MV-4-11 (cell line): ENCODE results near the gene NLRC5.
"Not testable (repeated sequence)": the region's sequence is repeated elsewhere in the genome, so short reads cannot be mapped to it uniquely, and the experiment has no call there.

Source experiments
- DNase-seq: peaks from one replicate; lab custom pipeline; 2025; lab: John Stamatoyannopoulos, UW

The NLRC5 gene

GRCh38 chr16:57045694-57046381, 56.5 kb downstream of the NLRC5 start:
- DNase-seq: peak; percentile 11

GRCh38 chr16:57048095-57048494, 58.7 kb downstream of the NLRC5 start:
- no peak for DNase-seq

GRCh38 chr16:57049678-57050077, 60.3 kb downstream of the NLRC5 start:
- DNase-seq: no peak

GRCh38 chr16:57051696-57052228, 62.4 kb downstream of the NLRC5 start:
- DNase-seq: no peak

- no peak for DNase-seq
Measured at GRCh38 chr16:57053206-57053605, 63.8 kb downstream of the NLRC5 start.

GRCh38 chr16:57054338-57054737, 65.0 kb downstream of the NLRC5 start:
- DNase-seq: no peak

GRCh38 chr16:57054771-57055170, 65.4 kb downstream of the NLRC5 start:
- no peak for DNase-seq

GRCh38 chr16:57055671-57056070, 66.3 kb downstream of the NLRC5 start:
- DNase-seq: no peak

- DNase-seq: no peak
Measured at GRCh38 chr16:57058291-57058861, 69.0 kb downstream of the NLRC5 start.

- no peak for DNase-seq
Measured at GRCh38 chr16:57060323-57061083, 71.1 kb downstream of the NLRC5 start.

GRCh38 chr16:57061084-57061905, 71.9 kb downstream of the NLRC5 start:
- DNase-seq: peak; percentile 35

- peak; percentile 76 for DNase-seq
Measured at GRCh38 chr16:57062329-57062728, 73.0 kb downstream of the NLRC5 start.

- not testable (repeated sequence) for DNase-seq
Measured at GRCh38 chr16:57063189-57063588, 73.8 kb downstream of the NLRC5 start.

GRCh38 chr16:57064995-57065394, 75.6 kb downstream of the NLRC5 start:
- no peak for DNase-seq

GRCh38 chr16:57066625-57067024, 77.3 kb downstream of the NLRC5 start:
- DNase-seq: peak; percentile 35

- peak; percentile 9 for DNase-seq
Measured at GRCh38 chr16:57067347-57067746, 78.0 kb downstream of the NLRC5 start.

GRCh38 chr16:57069053-57069452, 79.7 kb downstream of the NLRC5 start:
- no peak for DNase-seq

GRCh38 chr16:57069635-57070370, 80.4 kb downstream of the NLRC5 start:
- peak; percentile 26 for DNase-seq

GRCh38 chr16:57070424-57070823, 81.1 kb downstream of the NLRC5 start:
- DNase-seq: no peak

- peak; percentile 33 for DNase-seq
Measured at GRCh38 chr16:57071081-57071732, 81.8 kb downstream of the NLRC5 start.
